Neural cell (in vitro differentiated cells): ENCODE measurements around the gene NME7. TPM values are rescaled to one million over a fixed set of nuclear protein-coding genes. Genes with fewer than 3 reads are reported as not detected.
"Not testable (repeated sequence)": the region's sequence is repeated elsewhere in the genome, so short reads cannot be mapped to it uniquely, and the experiment has no call there.

Experiments
- H2AFZ ChIP-seq: fragments of 200-600, 300-800 bp; sonication (generic), shearing (Covaris generic); 2 replicates; pipeline ENCODE4 v1.6.0; 2014; ENCODE audit warnings: low read depth, mild to moderate bottlenecking, antibody characterized with exemption, low read length, moderate library complexity
- H3F3A ChIP-seq: fragments of 200-600 bp; shearing (Covaris generic); 2 replicates; pipeline ENCODE4 v1.6.1; 2016; ENCODE audit warnings: mild to moderate bottlenecking, moderate library complexity, mixed read lengths, antibody characterized with exemption, low read length; ENCODE audit not compliant: insufficient read depth, poor library complexity, severe bottlenecking
- H3K27ac ChIP-seq: fragments of 200-600, 300-800 bp; sonication (generic), shearing (Covaris generic); 2 replicates; pipeline ENCODE4 v1.5.1; 2014; ENCODE audit warnings: mild to moderate bottlenecking, low read length, moderate library complexity
- H3K27me3 ChIP-seq: fragments of 300-800, 200-600 bp; sonication (generic), shearing (Covaris generic); 2 replicates; pipeline ENCODE4 v1.6.0; 2014; ENCODE audit warnings: mild to moderate bottlenecking, low read depth, low read length, moderate library complexity; ENCODE audit not compliant: insufficient read depth
- H3K36me3 ChIP-seq: fragments of 300-800, 200-600 bp; sonication (generic), shearing (Covaris generic); 2 replicates; pipeline ENCODE4 v1.5.1; 2014; ENCODE audit warnings: mild to moderate bottlenecking, antibody characterized with exemption, low read length, moderate library complexity; ENCODE audit not compliant: insufficient read depth
- H3K4me2 ChIP-seq: fragments of 300-800, 200-600 bp; sonication (generic), shearing (Covaris generic); 2 replicates; pipeline ENCODE4 v1.6.0; 2014; ENCODE audit warnings: mild to moderate bottlenecking, low read length
- H3K4me3 ChIP-seq: fragments of 300-800, 200-600 bp; sonication (generic), shearing (Covaris generic); 2 replicates; pipeline ENCODE4 v1.5.1; 2014; ENCODE audit warnings: mild to moderate bottlenecking, low read length, moderate library complexity
- H3K79me2 ChIP-seq: fragments of 200-600 bp; shearing (Covaris generic); replicated peaks from 2 replicates; pipeline ENCODE4 v1.6.0; 2014; ENCODE audit warnings: mild to moderate bottlenecking, low read length, moderate library complexity; ENCODE audit not compliant: insufficient read depth
- H3K9ac ChIP-seq: fragments of 300-800, 200-600 bp; sonication (generic), shearing (Covaris generic); 2 replicates; pipeline ENCODE4 v1.6.1; 2016; ENCODE audit warnings: mild to moderate bottlenecking, low read length, mixed read lengths
- H3K9me2 ChIP-seq: fragments of 200-600 bp; shearing (Covaris generic); 2 replicates; pipeline ENCODE4 v1.6.1; 2016; ENCODE audit warnings: mild to moderate bottlenecking, low read length, mixed read lengths; ENCODE audit not compliant: insufficient read depth
- H3K9me3 ChIP-seq: fragments of 200-600, 300-800 bp; sonication (generic), shearing (Covaris generic); 2 replicates; pipeline ENCODE4 v1.6.1; 2016; ENCODE audit warnings: mild to moderate bottlenecking, mixed run types, low read length, moderate library complexity, mixed read lengths
- H4K20me1 ChIP-seq: fragments of 200-600 bp; shearing (Covaris generic); 2 replicates; pipeline ENCODE4 v1.6.1; 2016; ENCODE audit warnings: mild to moderate bottlenecking, mixed run types; ENCODE audit not compliant: insufficient read depth
- EP300 ChIP-seq: fragments of 450-650 bp; conservative IDR thresholded peaks from 2 replicates; pipeline ENCODE4 v1.6.1; 2014; ENCODE audit warnings: antibody characterized with exemption, mild to moderate bottlenecking, moderate library complexity; ENCODE audit not compliant: poor library complexity, severe bottlenecking
- EZH2 ChIP-seq: fragments of 200-600, 300-800 bp; shearing (Covaris generic), sonication (generic); IDR thresholded peaks from 2 replicates; pipeline ENCODE4 v1.6.1; 2014; ENCODE audit warnings: antibody characterized with exemption, low read length, borderline replicate concordance, mild to moderate bottlenecking; ENCODE audit not compliant: insufficient read depth, poor library complexity, severe bottlenecking
- MXI1 ChIP-seq: fragments of 450-650 bp; conservative IDR thresholded peaks from 2 replicates; pipeline ENCODE4 v1.6.1; 2014; ENCODE audit warnings: antibody characterized with exemption, mild to moderate bottlenecking; ENCODE audit not compliant: poor library complexity, severe bottlenecking
- POLR2AphosphoS5 ChIP-seq: IDR thresholded peaks from 2 replicates; pipeline ENCODE4 v1.6.1; 2012
- RAD21 ChIP-seq: fragments of 450-650 bp; conservative IDR thresholded peaks from 2 replicates; pipeline ENCODE4 v1.6.1; 2014; ENCODE audit warnings: antibody characterized with exemption, mild to moderate bottlenecking, moderate library complexity
- REST ChIP-seq: IDR thresholded peaks from 2 replicates; pipeline ENCODE4 v1.6.1; 2012; ENCODE audit warnings: borderline replicate concordance
- SMC3 ChIP-seq: fragments of 450-650 bp; conservative IDR thresholded peaks from 2 replicates; pipeline ENCODE4 v1.6.1; 2014; ENCODE audit warnings: antibody characterized with exemption, mild to moderate bottlenecking, moderate library complexity; ENCODE audit not compliant: poor library complexity
- TAF1 ChIP-seq: IDR thresholded peaks from 2 replicates; pipeline ENCODE4 v1.6.1; 2012; ENCODE audit warnings: low read depth
- polyA plus RNA-seq: library from polyadenylated mRNA; depleted of rRNA; stranded (reverse); fragments of >200 nt; gene quantifications from 2 replicates; pipeline ENCODE4 v1.2.3, GENCODE V29; 2014

NME7 gene
- polyA plus RNA-seq, 1 donor from 2014 or later: 42.4 TPM

DNA sequence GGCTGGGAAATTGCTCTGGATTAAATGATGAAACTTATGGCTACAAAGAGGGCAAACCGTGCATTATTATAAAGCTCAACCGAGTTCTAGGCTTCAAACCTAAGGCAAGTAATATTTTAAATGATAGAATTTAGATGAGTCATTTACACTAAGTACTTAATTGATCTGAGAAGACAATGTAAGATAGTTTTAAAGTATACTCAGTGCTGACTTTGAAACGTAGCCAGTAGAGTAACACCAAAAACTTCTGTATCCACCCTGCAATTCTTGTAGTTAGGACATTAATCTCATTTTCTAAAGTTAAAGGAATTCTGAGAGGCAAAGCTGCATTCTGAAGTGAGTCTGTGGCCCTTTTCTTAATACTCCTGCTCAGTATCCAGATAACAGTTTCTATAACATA is 240.3 kb downstream of the NME7 start:
- TF ChIP-seq SMC3 (no peak), TAF1 (no peak), EP300 (no peak), EZH2 (no peak), REST (no peak)
- no peaks in the 10 kb centered on the region for H3K27me3 ChIP-seq
- H3K4me3 ChIP-seq: no peak overlapping the region
- no peaks in the 10 kb centered on the region for H3K9me3 ChIP-seq
- no peaks in the 10 kb centered on the region for H3F3A ChIP-seq
- no peak overlapping the region for H3K9ac ChIP-seq
- H3K27ac ChIP-seq: no peak overlapping the region
- H3K4me2 ChIP-seq: no peak overlapping the region
- H3K79me2 ChIP-seq: no peaks in the 10 kb centered on the region
- H3K36me3 ChIP-seq: peaks cover 20% of the 10 kb centered on the region
- no peaks in the 10 kb centered on the region for H3K9me2 ChIP-seq
- no peaks in the 10 kb centered on the region for H4K20me1 ChIP-seq
- H2AFZ ChIP-seq: no peak overlapping the region

- Histone ChIP-seq H3K27ac (no peak overlapping the region), H3K36me3 (peaks cover 24% of the 10 kb centered on the region)
- TF ChIP-seq REST (no peak), RAD21 (no peak), EP300 (no peak), SMC3 (no peak), MXI1 (no peak), POLR2AphosphoS5 (no peak)
Measured at GRCh38 chr1:169126335-169126734, 241.3 kb downstream of the NME7 start.

GRCh38 chr1:169125597-169125996 is 242.0 kb downstream of the NME7 start:
- not testable (repeated sequence) for H4K20me1 ChIP-seq, H3K9ac ChIP-seq, H3K9me3 ChIP-seq, H2AFZ ChIP-seq, H3K27ac ChIP-seq, H3F3A ChIP-seq, H3K4me2 ChIP-seq, H3K27me3 ChIP-seq, H3K9me2 ChIP-seq, H3K4me3 ChIP-seq, H3K79me2 ChIP-seq
- H3K36me3 ChIP-seq: peaks cover 23% of the 10 kb centered on the region

More at GRCh38 chr1:169126335-169126734, 241.3 kb downstream of the NME7 start:
- Histone ChIP-seq H3K9ac (no peak overlapping the region), H3K27me3 (no peaks in the 10 kb centered on the region), H3F3A (no peaks in the 10 kb centered on the region), H3K4me2 (no peak overlapping the region), H3K79me2 (peaks cover 2% of the 10 kb centered on the region), H3K4me3 (no peak overlapping the region), H2AFZ (no peak overlapping the region), H4K20me1 (no peaks in the 10 kb centered on the region), H3K9me3 (no peaks in the 10 kb centered on the region), H3K9me2 (no peaks in the 10 kb centered on the region)
